Kidney glomerular epithelial cell (primary cell): ENCODE measurements around the gene ELP4.

Experiments
- DNase-seq: peaks from one replicate; lab custom pipeline; 2025; lab: John Stamatoyannopoulos, UW

Gene ELP4

DNA sequence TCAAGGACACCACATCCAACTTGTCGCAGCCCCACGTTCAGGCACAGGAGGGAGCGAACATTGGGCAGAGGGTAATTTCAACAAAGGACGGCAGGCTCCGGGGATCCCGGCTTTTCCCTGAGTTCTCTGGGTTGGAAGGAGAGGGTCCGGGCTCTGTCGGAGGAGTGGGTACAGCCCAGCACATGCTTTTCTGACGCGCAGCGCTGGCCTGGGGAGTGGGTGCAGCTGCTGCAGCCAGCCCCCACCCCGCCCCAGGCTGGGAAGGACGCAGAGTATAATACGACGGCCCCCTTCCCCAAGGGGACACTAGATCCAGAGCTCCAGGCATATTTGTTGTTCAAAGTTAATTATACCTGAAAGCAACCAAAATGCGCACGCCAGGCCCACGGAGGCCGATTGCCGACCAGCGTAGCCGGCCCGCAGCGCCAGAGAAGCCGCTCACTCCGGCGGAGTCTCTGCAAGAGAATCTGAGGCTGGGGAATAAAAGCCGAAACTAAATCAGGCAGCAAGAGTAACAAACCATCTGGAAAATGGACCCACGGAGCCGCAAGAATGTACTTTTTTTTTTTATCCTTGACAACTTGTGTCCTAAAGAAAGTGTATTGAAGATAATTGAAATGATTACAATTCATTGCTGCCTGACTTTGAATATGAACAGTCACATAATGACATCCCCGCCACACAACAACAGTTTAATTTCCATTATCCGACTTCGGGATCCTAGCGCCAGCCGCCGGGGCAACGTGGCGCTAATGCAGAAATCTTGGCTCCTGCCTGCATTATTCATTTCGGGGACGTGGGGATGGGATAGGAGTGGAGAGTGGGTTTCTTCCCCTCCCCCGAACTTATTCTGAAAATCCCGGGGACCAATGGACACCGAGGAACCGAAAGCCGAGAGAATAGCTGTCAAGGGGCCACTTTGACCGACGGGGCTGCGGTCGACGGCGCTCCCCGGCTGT lies 315.6 kb downstream of the ELP4 start:
- DNase-seq = no peak

DNA sequence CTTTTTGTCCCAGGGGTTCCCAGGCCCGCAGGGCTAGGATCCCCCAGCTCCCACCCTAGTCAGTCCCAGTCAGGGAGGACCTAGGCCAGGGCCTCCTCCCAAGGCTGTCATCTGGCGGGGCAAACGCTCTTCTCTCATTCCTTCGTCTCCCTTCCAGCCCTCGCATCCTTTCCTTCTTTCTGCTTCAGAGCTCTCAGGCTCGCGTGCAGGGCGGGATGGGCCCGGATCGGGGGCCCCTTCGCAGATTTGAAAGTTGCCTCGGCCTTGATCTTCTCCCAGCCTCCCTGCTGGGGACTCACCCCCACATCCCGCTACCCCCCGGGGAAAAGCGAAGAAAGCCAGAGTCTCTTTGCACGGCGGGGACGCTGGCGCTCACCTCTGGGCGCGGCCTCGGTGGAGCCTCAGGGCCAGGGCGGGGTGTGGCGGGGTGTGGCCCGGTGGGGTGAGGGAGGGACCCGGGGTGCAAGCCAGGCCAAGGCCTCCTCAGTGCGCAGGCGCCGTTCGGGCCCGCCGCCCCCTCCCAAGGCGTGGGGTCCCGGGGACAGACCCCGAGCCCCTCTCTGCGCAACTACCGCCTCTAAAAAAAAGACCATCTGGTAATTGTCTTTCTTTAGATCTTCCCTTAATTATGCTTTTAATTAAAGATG lies 316.4 kb downstream of the ELP4 start:
- no peak for DNase-seq

DNA sequence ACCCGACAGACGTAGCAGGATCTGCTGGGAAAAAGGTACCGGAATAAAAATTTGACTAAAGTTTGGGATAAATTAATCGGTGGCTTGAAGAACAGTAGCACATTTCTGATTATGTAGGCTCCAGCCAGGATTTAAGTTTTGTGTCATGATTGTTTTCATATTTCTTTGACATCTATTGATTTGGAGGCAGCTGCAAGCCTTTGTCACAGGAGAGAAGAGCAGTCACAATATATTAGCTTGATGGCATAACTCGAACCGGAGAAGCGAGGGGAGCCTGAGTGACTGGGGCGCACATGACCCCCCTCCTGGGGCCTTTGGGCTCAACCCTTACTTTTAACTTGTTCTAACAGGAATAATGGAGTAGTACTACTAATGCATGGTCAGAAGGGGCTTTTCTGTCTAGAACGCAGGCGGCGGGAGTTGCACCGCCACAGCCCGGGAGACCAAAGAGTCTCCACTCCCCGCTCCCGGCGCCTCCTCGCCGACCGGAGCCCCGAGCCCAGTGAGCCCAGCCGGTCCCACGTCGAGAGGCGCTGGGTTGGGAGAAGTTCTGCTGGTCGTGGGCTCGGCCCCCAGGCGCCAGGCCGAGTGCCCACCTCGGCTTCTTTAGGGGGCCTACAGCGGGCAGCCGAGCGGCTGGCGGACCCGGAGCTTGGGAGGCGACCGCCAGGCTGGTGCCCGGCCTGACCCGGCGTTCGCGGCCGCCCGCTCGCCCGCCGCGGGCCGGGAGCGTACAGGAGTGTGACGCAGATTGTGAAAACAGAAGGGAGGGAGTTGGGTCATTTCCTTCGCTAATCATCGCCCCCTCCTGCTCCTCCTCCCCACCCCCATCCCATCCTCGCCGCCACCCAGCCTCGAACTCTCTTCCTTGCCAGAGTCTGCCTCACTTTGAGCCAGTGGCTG lies 317.2 kb downstream of the ELP4 start:
- DNase-seq = no peak

DNA sequence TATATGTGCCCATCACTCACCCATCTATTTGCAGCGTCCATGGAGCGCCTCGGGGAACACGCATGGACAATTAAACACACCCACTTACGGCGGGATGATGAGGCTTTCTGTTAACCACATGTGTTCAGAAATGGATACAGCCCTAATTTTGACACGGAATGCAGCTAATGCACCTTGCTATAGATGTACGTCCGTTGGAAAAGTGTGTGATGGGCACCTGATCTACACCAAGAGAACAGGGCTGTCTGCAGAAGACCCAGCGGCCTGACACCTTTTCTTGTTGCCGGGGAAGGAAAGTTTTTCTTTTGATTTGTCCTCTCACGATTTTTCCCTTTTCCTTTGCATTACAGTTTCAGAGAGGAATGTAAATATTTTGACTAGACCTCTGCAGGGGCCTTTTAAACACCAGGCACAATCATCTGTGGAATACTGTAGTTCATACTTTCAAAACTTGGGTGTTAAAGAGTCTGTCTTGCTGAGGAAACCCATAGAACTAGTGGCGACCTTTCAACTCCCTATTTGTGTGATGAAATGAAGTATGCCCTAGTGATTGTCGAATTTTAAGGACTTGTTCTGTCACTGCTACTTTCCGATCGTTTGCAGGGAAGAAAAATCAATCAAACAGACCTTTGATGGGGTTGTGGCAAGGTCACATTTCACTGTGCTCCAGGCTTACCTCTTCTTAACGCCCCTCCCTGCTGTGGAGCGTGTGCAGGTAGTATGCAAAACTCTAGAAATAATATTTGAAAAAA lies 318.1 kb downstream of the ELP4 start:
- DNase-seq = no peak

DNA sequence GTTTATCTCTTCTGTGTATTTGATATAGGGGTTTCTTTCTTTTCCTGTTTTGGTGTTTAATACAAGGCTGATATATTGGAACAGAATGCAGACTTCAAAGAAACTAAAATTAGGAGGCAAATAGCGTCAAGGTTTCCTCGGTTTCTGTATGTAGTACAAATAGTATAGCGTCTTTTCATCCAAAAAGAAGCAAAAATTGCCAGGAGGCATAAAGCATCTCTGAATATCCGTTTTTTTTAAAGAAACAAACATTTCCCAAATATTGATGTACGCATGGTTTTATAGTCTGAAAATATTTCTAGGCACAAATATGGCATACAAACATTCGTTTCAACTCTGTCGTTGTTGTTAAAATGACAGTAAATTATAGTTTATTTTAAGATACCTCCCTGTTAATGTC lies 318.6 kb downstream of the ELP4 start:
- DNase-seq = no peak

DNA sequence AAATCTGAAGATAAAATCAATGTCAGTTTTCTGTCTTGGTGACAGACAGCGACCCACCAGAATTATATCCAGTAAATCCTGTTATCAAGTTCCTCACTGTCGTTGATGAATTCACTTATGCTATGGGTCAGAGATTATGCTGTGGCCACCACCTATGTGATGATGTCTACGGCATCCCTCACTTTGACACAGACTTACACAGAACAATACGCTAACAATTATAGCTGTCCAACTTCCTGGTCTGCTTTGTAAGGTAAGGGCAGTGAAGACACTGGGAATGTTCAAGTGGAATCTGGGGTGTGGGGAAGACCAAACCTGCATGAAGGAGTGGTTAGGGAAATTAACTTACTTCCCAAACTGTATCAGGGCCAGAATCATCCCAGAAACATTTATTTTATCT lies 320.8 kb downstream of the ELP4 start:
- DNase-seq = no peak

DNA sequence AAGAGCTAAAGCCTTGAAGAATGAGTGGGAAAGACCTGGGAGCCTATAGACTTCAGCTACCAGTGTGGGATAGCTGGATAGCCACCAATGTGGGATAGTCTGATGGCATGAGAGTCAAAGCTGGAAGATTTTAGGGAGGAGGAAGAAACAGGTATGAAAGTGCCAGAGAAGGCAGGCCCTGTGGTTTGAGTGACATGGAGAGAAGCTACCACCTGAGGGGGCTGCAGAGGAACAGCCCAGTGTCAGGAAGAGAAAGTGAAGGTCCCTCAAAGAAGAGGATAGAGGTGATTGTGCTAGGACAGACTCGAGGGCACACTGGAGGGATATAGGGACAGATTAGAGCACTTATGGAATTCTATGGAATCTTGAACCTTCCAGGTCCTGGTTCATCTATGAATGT lies 324.7 kb downstream of the ELP4 start:
- DNase-seq = no peak
